AG04449 (cell line): ENCODE data around the gene TPRA1.

Source experiments
- CTCF ChIA-PET: fragments of 350-600 bp; formaldehyde crosslinking; extraction: SDS; loops from one replicate; lab custom pipeline; 2021; ENCODE audit warnings: antibody characterized with exemption; lab: Yijun Ruan, JAX
- POLR2A ChIA-PET: fragments of 400-600, 350-600 bp; formaldehyde crosslinking; extraction: SDS; loops from one replicate; lab custom pipeline; 2020; ENCODE audit warnings: antibody characterized with exemption, inconsistent platforms; lab: Yijun Ruan, JAX
- DNase-seq: peaks from one replicate; pipeline ENCODE4 v3.0.0-alpha.2; 2010; ENCODE audit warnings: low read depth, low spot score
- H3K4me3 ChIP-seq: 2 replicates; pipeline ENCODE4 v1.5.1; 2011; ENCODE audit warnings: low read depth, mild to moderate bottlenecking, control low read depth, low read length
- CTCF ChIP-seq: IDR thresholded peaks from one replicate; pipeline ENCODE4 v1.5.1; 2011; ENCODE audit warnings: mild to moderate bottlenecking, moderate library complexity, low read length, control low read depth, inconsistent platforms; ENCODE audit not compliant: insufficient read depth; ENCODE audit errors: missing control alignments

The TPRA1 gene

GRCh38 chr3:127595303-127595702, 4.8 kb upstream of the TPRA1 start:
- ChIA-PET POLR2A (no interaction called here), CTCF (interaction anchor here (1.1 kb wide), 1 partner anchor 20 kb away, joined by 3 read pairs; no protein-coding TSS in a partner anchor)
- no peak for TF ChIP-seq CTCF
- no peak for DNase-seq
- no peak overlapping the region for H3K4me3 ChIP-seq

GRCh38 chr3:127593178-127593577, 2.6 kb upstream of the TPRA1 start:
- ChIA-PET CTCF (interaction anchor here (1.3 to 1.5 kb wide), 2 partner anchors 14 to 18 kb away, joined by 3 to 5 read pairs; no protein-coding TSS in a partner anchor), POLR2A (no interaction called here)
- TF ChIP-seq CTCF, result no peak
- no peak for DNase-seq
- no peak overlapping the region for H3K4me3 ChIP-seq

GRCh38 chr3:127590282-127590592, 296 bp downstream of the TPRA1 start:
- TF ChIP-seq CTCF, result no peak
- ChIA-PET POLR2A (interaction anchor here (1.4 kb wide), 1 partner anchor 15 kb away, joined by 4 read pairs; no protein-coding TSS in a partner anchor), CTCF (interaction anchor here (1.2 to 8.8 kb wide), 3 partner anchors 9 to 106 kb away, joined by 3 to 80 read pairs (median 4); no protein-coding TSS in a partner anchor)
- DNase-seq, result no peak
- peak overlapping the region; percentile 85 for H3K4me3 ChIP-seq

GRCh38 chr3:127589600-127590281, 792 bp downstream of the TPRA1 start:
- no peak for TF ChIP-seq CTCF
- no peak for DNase-seq
- ChIA-PET CTCF (interaction anchor here (0.9 to 8.8 kb wide), 4 partner anchors 9 to 107 kb away, joined by 3 to 80 read pairs (median 4); no protein-coding TSS in a partner anchor), POLR2A (interaction anchor here (0.6 to 1.4 kb wide), 2 partner anchors 14 to 430 kb away, joined by 3 to 4 read pairs; no protein-coding TSS in a partner anchor)
- H3K4me3 ChIP-seq, result peak overlapping the region; percentile 85

- TF ChIP-seq CTCF, result no peak
- peak overlapping the region; percentile 85 for H3K4me3 ChIP-seq
- ChIA-PET CTCF (interaction anchor here (0.9 to 8.8 kb wide), 2 partner anchors 14 to 101 kb away, joined by 3 to 80 read pairs; no protein-coding TSS in a partner anchor), POLR2A (interaction anchor here (0.6 to 1.4 kb wide), 2 partner anchors 14 to 431 kb away, joined by 3 to 4 read pairs; no protein-coding TSS in a partner anchor)
- no peak for DNase-seq
Observed at GRCh38 chr3:127588806-127589577, 1.5 kb downstream of the TPRA1 start.
